ENCODE data around the gene SLC8B1.

DNA sequence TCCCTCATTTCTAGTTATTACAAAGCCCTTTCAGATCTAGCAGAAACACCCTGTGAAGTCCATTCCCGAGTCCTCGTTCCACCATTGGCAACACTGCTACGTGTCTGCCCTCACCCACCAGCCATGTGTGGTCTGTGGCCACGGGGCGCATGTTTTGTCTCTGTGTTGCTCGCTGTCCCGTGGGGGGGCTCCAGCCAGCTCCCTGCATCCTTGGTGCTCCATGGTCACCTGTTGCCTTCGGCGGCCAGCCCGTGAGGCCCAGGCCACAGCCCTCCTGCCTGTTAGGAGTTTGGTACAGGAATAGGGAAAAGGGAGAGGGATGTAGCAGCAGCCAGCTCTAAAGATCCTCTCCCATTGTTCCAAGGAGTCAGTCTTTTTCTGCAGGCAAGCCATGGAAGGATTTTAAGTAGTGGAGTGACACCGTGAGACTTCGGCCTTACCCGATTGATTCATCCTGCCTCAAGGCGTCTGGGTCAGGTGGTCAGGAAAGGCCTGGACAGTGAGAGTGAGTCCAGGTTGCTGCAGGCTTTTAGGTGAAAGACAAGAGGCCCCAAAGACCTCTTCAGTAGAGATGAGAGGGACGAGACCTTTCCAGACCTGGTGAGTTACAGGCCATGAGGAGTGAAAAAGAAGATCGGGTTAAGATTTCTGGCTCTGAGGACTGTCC, 83.4 kb downstream of the SLC8B1 start:
- no peak for TF ChIP-seq POLR2A (IDR thresholded peaks at IDR 0.05)
- TF ChIP-seq, protein P1, sequence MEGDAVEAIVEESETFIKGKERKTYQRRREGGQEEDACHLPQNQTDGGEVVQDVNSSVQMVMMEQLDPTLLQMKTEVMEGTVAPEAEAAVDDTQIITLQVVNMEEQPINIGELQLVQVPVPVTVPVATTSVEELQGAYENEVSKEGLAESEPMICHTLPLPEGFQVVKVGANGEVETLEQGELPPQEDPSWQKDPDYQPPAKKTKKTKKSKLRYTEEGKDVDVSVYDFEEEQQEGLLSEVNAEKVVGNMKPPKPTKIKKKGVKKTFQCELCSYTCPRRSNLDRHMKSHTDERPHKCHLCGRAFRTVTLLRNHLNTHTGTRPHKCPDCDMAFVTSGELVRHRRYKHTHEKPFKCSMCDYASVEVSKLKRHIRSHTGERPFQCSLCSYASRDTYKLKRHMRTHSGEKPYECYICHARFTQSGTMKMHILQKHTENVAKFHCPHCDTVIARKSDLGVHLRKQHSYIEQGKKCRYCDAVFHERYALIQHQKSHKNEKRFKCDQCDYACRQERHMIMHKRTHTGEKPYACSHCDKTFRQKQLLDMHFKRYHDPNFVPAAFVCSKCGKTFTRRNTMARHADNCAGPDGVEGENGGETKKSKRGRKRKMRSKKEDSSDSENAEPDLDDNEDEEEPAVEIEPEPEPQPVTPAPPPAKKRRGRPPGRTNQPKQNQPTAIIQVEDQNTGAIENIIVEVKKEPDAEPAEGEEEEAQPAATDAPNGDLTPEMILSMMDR (IDR thresholded peaks at IDR 0.05), result no peak
- TF ChIP-seq EP300 (IDR thresholded peaks at IDR 0.05), result no peak
